HCT116 (cell line): ENCODE data around the gene LHCGR. TPM values are rescaled to one million over a fixed set of nuclear protein-coding genes. Genes with fewer than 3 reads are reported as not detected.

Experiments
- ATAC-seq: fragments of 200-7000 bp; cut with Tn5 transposase; 2 replicates; pipeline ENCODE4 v1.9.1; 2020; ENCODE audit warnings: mild to moderate bottlenecking, moderate library complexity
- BruUV-seq: library from RNA; stranded (reverse); fragments of 400-500 nt; replicated peaks from 2 replicates; lab custom pipeline; 2021; lab: Mats Ljungman, UMichigan
- CTCF ChIA-PET: fragments of 300-600 bp; sonication (Branson Sonifier 250); formaldehyde crosslinking; loops from one replicate; lab custom pipeline; 2021; ENCODE audit warnings: antibody characterized with exemption; lab: Charles Lee
- POLR2A ChIA-PET: fragments of 300-600, 350-600 bp; sonication (Branson Sonifier 250); formaldehyde crosslinking; loops from one replicate; lab custom pipeline; 2021; ENCODE audit warnings: antibody characterized with exemption; lab: Charles Lee
- RAD21 ChIA-PET, 2 experiments: fragments of 300-600 bp; sonication (Branson Sonifier 250); formaldehyde crosslinking; loops; one replicate each; lab custom pipeline; 2023; ENCODE audit warnings: low total read pairs in 2 of 2; ENCODE audit not compliant: uncharacterized antibody in 2 of 2, unreplicated experiment in 2 of 2, low non-redundant PET in 1 of 2; lab: Charles Lee
- DNase-seq: peaks from one replicate; pipeline ENCODE4 v3.0.0-alpha.2; 2010; ENCODE audit warnings: low read depth, low spot score
- H2AFZ ChIP-seq: fragments of 200-600 bp; shearing (Covaris generic), sonication (generic); 2 replicates; pipeline ENCODE4 v1.6.1; 2017; ENCODE audit warnings: low read depth, mixed run types, mixed read lengths, antibody characterized with exemption, low read length; ENCODE audit not compliant: poor library complexity, severe bottlenecking
- H3K27ac ChIP-seq: 2 replicates; pipeline ENCODE4 v1.5.1; 2012; ENCODE audit warnings: low read depth, low read length
- H3K27me3 ChIP-seq: fragments of 200-600 bp; sonication (generic); 2 replicates; pipeline ENCODE4 v1.6.1; 2016; ENCODE audit warnings: mixed run types, low read length, mixed read lengths; ENCODE audit not compliant: insufficient read depth
- H3K36me3 ChIP-seq, 2 experiments: fragments of 200-500 bp in 1 of 2; fragments of 200-600 bp in 1 of 2; sonication (Bioruptor generic) in 1 of 2; sonication (generic) in 1 of 2; 2 replicates each; pipeline versions ENCODE4 v1.5.1 to v1.6.1; 2014 to 2016; ENCODE audit warnings: low read length in 2 of 2, inconsistent platforms in 1 of 2, mixed read lengths in 1 of 2, mixed run types in 1 of 2; ENCODE audit not compliant: insufficient read depth in 2 of 2, control insufficient read depth in 1 of 2
- H3K4me1 ChIP-seq, 2 experiments: fragments of 200-600 bp in 1 of 2; sonication (generic) in 1 of 2; 2 replicates each; pipeline versions ENCODE4 v1.5.1 to v1.6.1; 2012 to 2017; ENCODE audit warnings: low read length in 2 of 2, inconsistent platforms in 1 of 2, mild to moderate bottlenecking in 1 of 2, mixed read lengths in 1 of 2, mixed run types in 1 of 2, moderate library complexity in 1 of 2; ENCODE audit not compliant: insufficient read depth in 2 of 2, control insufficient read depth in 1 of 2
- H3K4me2 ChIP-seq: fragments of 200-600 bp; sonication (generic); 2 replicates; pipeline ENCODE4 v1.6.1; 2017; ENCODE audit warnings: mixed run types, low read length, mixed read lengths
- H3K4me3 ChIP-seq, 2 experiments: fragments of 200-600 bp in 1 of 2; sonication (generic) in 1 of 2; replicated peaks in 1 of 2; 2 replicates each; pipeline ENCODE4 v1.5.1; 2011 to 2016; ENCODE audit warnings: low read length in 2 of 2, control low read depth in 1 of 2, low read depth in 1 of 2, mild to moderate bottlenecking in 1 of 2, mixed read lengths in 1 of 2, mixed run types in 1 of 2
- H3K79me2 ChIP-seq: fragments of 200-600 bp; sonication (generic); 2 replicates; pipeline ENCODE4 v1.6.1; 2017; ENCODE audit warnings: mild to moderate bottlenecking, mixed run types, low read length, moderate library complexity, mixed read lengths; ENCODE audit not compliant: insufficient read depth
- H3K9ac ChIP-seq: fragments of 200-600 bp; sonication (generic); 2 replicates; pipeline ENCODE4 v1.6.1; 2016; ENCODE audit warnings: low read length, mixed read lengths
- H3K9me2 ChIP-seq: fragments of 200-600 bp; sonication (generic), shearing (Covaris generic); 2 replicates; pipeline ENCODE4 v1.6.1; 2017; ENCODE audit warnings: mixed run types, mild to moderate bottlenecking, moderate library complexity; ENCODE audit not compliant: insufficient read depth
- H3K9me3 ChIP-seq, 2 experiments: fragments of 200-500 bp in 1 of 2; fragments of 200-600 bp in 1 of 2; sonication (Bioruptor generic) in 1 of 2; sonication (generic) in 1 of 2; 2 replicates each; pipeline ENCODE4 v1.6.1; 2014 to 2017; ENCODE audit warnings: low read length in 2 of 2, mixed read lengths in 2 of 2, inconsistent platforms in 1 of 2, low read depth in 1 of 2, mild to moderate bottlenecking in 1 of 2, mixed run types in 1 of 2, moderate library complexity in 1 of 2; ENCODE audit not compliant: control insufficient read depth in 1 of 2, insufficient read depth in 1 of 2
- H4K20me1 ChIP-seq: fragments of 200-600 bp; sonication (generic), shearing (Covaris generic); 2 replicates; pipeline ENCODE4 v1.6.1; 2017; ENCODE audit warnings: mixed run types, mild to moderate bottlenecking, moderate library complexity; ENCODE audit not compliant: insufficient read depth
- EZH2 ChIP-seq: fragments of 200-600 bp; sonication (generic); IDR thresholded peaks from 2 replicates; pipeline ENCODE4 v1.6.1; 2017; ENCODE audit warnings: antibody characterized with exemption, mixed run types
- EZH2phosphoT487 ChIP-seq: fragments of 200-600 bp; IDR thresholded peaks from 2 replicates; pipeline ENCODE4 v1.6.1; 2018; ENCODE audit warnings: antibody characterized with exemption, borderline replicate concordance
- FOSL1 ChIP-seq: IDR thresholded peaks from 2 replicates; pipeline ENCODE4 v1.6.1; 2012; ENCODE audit warnings: low read depth
- MAX ChIP-seq: IDR thresholded peaks from 2 replicates; pipeline ENCODE4 v1.6.1; 2012
- POLR2A ChIP-seq: IDR thresholded peaks from 2 replicates; pipeline ENCODE4 v1.7.0; 2011; ENCODE audit warnings: borderline replicate concordance; ENCODE audit not compliant: insufficient read depth, insufficient read length; ENCODE audit errors: extremely low read depth
- RAD21 ChIP-seq: IDR thresholded peaks from 2 replicates; pipeline ENCODE4 v1.6.1; 2012; ENCODE audit warnings: low read depth, mild to moderate bottlenecking
- SP1 ChIP-seq: IDR thresholded peaks from 2 replicates; pipeline ENCODE4 v1.6.1; 2012; ENCODE audit warnings: low read depth
- TCF7L2 ChIP-seq: IDR thresholded peaks from 2 replicates; pipeline ENCODE4 v1.7.0; 2011; ENCODE audit warnings: borderline replicate concordance, inconsistent platforms; ENCODE audit not compliant: insufficient read depth, insufficient read length; ENCODE audit errors: extremely low read depth
- ZBTB33 ChIP-seq: IDR thresholded peaks from 2 replicates; pipeline ENCODE4 v1.6.1; 2011; ENCODE audit warnings: mild to moderate bottlenecking, low read length, moderate library complexity; ENCODE audit not compliant: insufficient replicate concordance; ENCODE audit errors: extremely low read depth
- ZFX ChIP-seq: fragments of 450-650 bp; IDR thresholded peaks from 2 replicates; pipeline ENCODE4 v1.6.1; 2017
- ZNF274 ChIP-seq: fragments of 200-500 bp; sonication (Bioruptor generic); IDR thresholded peaks from 2 replicates; pipeline ENCODE4 v1.6.1; 2014; ENCODE audit warnings: mild to moderate bottlenecking, low read depth, low read length, inconsistent platforms
- intact Hi-C: fragments of 100-400 bp; cut with micrococcal nuclease; formaldehyde crosslinking; loops from 2 replicates; pipeline ENCODE4 v1.10.0; 2022
- total RNA-seq: library from RNA; stranded (reverse); gene quantifications from one replicate; pipeline ENCODE4 v1.2.1, GENCODE V29; 2021; ENCODE audit not compliant: unreplicated experiment
- TF ChIP-seq, protein P1 (sequence below), 3 experiments: fragments of 200-600 bp in 1 of 3; sonication (generic) in 1 of 3; IDR thresholded peaks in 2 of 3; conservative IDR thresholded peaks in 1 of 3; 2 replicates each; pipeline ENCODE4 v1.5.1; 2012 to 2017; ENCODE audit warnings: low read depth in 2 of 3, low read length in 2 of 3, antibody characterized with exemption in 1 of 3, borderline replicate concordance in 1 of 3, control low read depth in 1 of 3, mild to moderate bottlenecking in 1 of 3, mixed read lengths in 1 of 3, mixed run types in 1 of 3, moderate library complexity in 1 of 3; ENCODE audit not compliant: insufficient read depth in 1 of 3

Gene LHCGR
- total RNA-seq, 1 experiment from 2014 or later, result not detected

GRCh38 chr2:48668992-48669391 lies 86.5 kb downstream of the LHCGR start:
- no TSS peak for BruUV-seq
- Histone ChIP-seq H3K27me3 (no peaks in the 10 kb centered on the region), H3K36me3 (no peaks in the 10 kb centered on the region), H2AFZ (no peak overlapping the region), H3K79me2 (no peaks in the 10 kb centered on the region), H3K27ac (no peak overlapping the region), H3K9me2 (no peaks in the 10 kb centered on the region), H3K4me1 (no peaks in the 10 kb centered on the region), H3K4me3 (no peak overlapping the region), H3K4me2 (no peak overlapping the region), H4K20me1 (no peaks in the 10 kb centered on the region), H3K9me3 (no peaks in the 10 kb centered on the region), H3K9ac (no peak overlapping the region)
- TF ChIP-seq FOSL1 (no peak), POLR2A (no peak), SP1 (no peak), ZFX (no peak), EZH2phosphoT487 (no peak), RAD21 (no peak), ZNF274 (no peak)
- TF ChIP-seq, protein P1, sequence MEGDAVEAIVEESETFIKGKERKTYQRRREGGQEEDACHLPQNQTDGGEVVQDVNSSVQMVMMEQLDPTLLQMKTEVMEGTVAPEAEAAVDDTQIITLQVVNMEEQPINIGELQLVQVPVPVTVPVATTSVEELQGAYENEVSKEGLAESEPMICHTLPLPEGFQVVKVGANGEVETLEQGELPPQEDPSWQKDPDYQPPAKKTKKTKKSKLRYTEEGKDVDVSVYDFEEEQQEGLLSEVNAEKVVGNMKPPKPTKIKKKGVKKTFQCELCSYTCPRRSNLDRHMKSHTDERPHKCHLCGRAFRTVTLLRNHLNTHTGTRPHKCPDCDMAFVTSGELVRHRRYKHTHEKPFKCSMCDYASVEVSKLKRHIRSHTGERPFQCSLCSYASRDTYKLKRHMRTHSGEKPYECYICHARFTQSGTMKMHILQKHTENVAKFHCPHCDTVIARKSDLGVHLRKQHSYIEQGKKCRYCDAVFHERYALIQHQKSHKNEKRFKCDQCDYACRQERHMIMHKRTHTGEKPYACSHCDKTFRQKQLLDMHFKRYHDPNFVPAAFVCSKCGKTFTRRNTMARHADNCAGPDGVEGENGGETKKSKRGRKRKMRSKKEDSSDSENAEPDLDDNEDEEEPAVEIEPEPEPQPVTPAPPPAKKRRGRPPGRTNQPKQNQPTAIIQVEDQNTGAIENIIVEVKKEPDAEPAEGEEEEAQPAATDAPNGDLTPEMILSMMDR (IDR thresholded peaks at IDR 0.05 in 2 of 3, conservative IDR thresholded peaks at IDR 0.05 in 1 of 3; ENCODE audit: borderline replicate concordance in 1 of 3, insufficient read depth in 1 of 3, low read depth in 2 of 3, low read length in 2 of 3), result no peak
- RAD21 ChIA-PET, result no interaction called here
- POLR2A ChIA-PET, result no interaction called here
- CTCF ChIA-PET, result no interaction called here
- no peak for DNase-seq
- intact Hi-C loops, result no loop called here
- no peak for ATAC-seq

GRCh38 chr2:48651158-48651790 lies 104.2 kb downstream of the LHCGR start:
- H3K9me3 ChIP-seq, result no peaks in the 10 kb centered on the region
- no peaks in the 10 kb centered on the region for H4K20me1 ChIP-seq
- TF ChIP-seq EZH2, result no peak
- no peak for TF ChIP-seq TCF7L2
- no peak for TF ChIP-seq ZBTB33
- TF ChIP-seq ZFX, result no peak
- TF ChIP-seq EZH2phosphoT487, result no peak
- TF ChIP-seq MAX, result no peak
- intact Hi-C loops, result no loop called here
- ChIA-PET CTCF (no interaction called here), RAD21 (no interaction called here), POLR2A (no interaction called here)
- H3K79me2 ChIP-seq, result no peaks in the 10 kb centered on the region
- no peaks in the 10 kb centered on the region for H3K9me2 ChIP-seq
- no peak overlapping the region for H3K4me2 ChIP-seq
- no peak overlapping the region for H3K4me3 ChIP-seq
- DNase-seq, result no peak
- no peaks in the 10 kb centered on the region for H3K27me3 ChIP-seq
- no peak overlapping the region for H2AFZ ChIP-seq
- ATAC-seq, result no peak
- BruUV-seq, result no TSS peak
- H3K27ac ChIP-seq, result no peak overlapping the region
- no peaks in the 10 kb centered on the region for H3K36me3 ChIP-seq
- H3K9ac ChIP-seq, result no peak overlapping the region
- no peaks in the 10 kb centered on the region for H3K4me1 ChIP-seq
